Cardiac fibroblast (primary cell): ENCODE measurements around the gene DIP2C.
A peak's percentile ranks its signal among the peaks of the same experiment; 100 is the strongest.

ENCODE experiments used
- DNase-seq, 2 donors: peaks; one replicate each; pipeline versions ENCODE4 v3.0.0 to v3.0.0-alpha.2; 2010; ENCODE audit warnings: low read depth in 2 of 2
- H3K4me3 ChIP-seq, 2 donors: replicated peaks in 1 of 2; 1 replicate in 1 of 2; 2 replicates in 1 of 2; pipeline ENCODE4 v1.5.1; 2011; ENCODE audit warnings: low read depth in 2 of 2, low read length in 2 of 2, mild to moderate bottlenecking in 2 of 2, moderate library complexity in 1 of 2
- CTCF ChIP-seq: IDR thresholded peaks from one replicate; pipeline ENCODE4 v1.5.1; 2011; ENCODE audit warnings: low read depth, mild to moderate bottlenecking, low read length, inconsistent platforms

The DIP2C gene

GRCh38 chr10:490256-490655 lies 199.2 kb downstream of the DIP2C start:
- H3K4me3 ChIP-seq = no peak overlapping the region
- no peak for TF ChIP-seq CTCF
- peak; percentile 77 to 84 for DNase-seq

GRCh38 chr10:489330-489729 lies 200.1 kb downstream of the DIP2C start:
- TF ChIP-seq CTCF = no peak
- no peak for DNase-seq
- no peak overlapping the region for H3K4me3 ChIP-seq

- DNase-seq = no peak
- no peak for TF ChIP-seq CTCF
Measured at GRCh38 chr10:488933-489215, 200.6 kb downstream of the DIP2C start.

GRCh38 chr10:488081-488932 lies 201.2 kb downstream of the DIP2C start:
- no peak for DNase-seq
- no peak overlapping the region for H3K4me3 ChIP-seq

More at GRCh38 chr10:488933-489215, 200.6 kb downstream of the DIP2C start:
- H3K4me3 ChIP-seq = no peak overlapping the region

GRCh38 chr10:486666-487322 lies 202.7 kb downstream of the DIP2C start:
- no peak overlapping the region for H3K4me3 ChIP-seq
- DNase-seq = no peak
- TF ChIP-seq CTCF = no peak

More at GRCh38 chr10:488081-488932, 201.2 kb downstream of the DIP2C start:
- no peak for TF ChIP-seq CTCF

GRCh38 chr10:486206-486605 lies 203.3 kb downstream of the DIP2C start:
- DNase-seq = peak in 1 of 2 donors; percentile 20
- no peak for TF ChIP-seq CTCF
- no peak overlapping the region for H3K4me3 ChIP-seq
